Stromal cell of bone marrow (primary cell): ENCODE measurements around the gene TEDC2.
"Not testable (repeated sequence)": the region's sequence is repeated elsewhere in the genome, so short reads cannot be mapped to it uniquely, and the experiment has no call there.

ENCODE experiments used
- DNase-seq: peaks from one replicate; pipeline ENCODE4 v3.0.0-alpha.2; 2012; ENCODE audit warnings: low read depth

The TEDC2 gene

DNA sequence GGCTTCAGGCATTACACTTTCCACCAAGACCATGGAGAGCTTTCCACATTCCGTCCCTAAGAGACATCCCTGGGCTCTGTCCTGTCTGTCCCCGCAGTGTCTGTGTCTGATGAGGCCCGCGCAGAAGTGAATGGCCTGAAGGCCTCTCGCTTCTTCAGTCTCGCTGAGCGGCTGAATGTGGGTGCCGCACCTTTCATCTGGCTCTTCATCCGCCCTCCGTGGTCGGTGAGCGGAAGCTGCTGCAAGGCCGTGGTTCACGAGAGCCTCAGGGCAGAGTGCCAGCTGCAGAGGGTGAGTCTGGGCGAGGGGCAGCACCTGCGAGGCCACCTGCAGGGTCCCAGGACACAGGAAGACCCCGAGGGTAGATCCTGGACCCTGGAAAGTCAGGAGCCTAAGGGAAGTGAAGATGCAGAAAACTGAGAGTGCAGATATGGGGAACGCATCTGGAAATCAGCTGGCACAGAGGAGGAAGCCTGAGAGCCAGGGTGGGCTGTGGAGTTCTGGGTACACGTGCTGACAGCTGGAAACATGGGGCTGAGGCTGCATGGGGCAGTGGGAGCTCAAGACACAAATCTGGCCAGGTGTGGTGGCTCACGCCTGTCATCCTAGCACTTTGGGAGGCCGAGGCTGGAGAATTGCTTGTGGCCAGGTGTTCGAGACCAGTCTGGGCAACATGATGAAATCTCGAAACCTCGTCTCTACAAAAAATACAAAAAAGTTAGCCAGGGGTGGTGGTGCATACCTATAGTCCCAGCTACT is 22.7 kb upstream of the TEDC2 start:
- DNase-seq: no peak

- no peak for DNase-seq
These were observed 21.8 kb upstream of the TEDC2 start for GRCh38 chr16:2438121-2438520.

DNA sequence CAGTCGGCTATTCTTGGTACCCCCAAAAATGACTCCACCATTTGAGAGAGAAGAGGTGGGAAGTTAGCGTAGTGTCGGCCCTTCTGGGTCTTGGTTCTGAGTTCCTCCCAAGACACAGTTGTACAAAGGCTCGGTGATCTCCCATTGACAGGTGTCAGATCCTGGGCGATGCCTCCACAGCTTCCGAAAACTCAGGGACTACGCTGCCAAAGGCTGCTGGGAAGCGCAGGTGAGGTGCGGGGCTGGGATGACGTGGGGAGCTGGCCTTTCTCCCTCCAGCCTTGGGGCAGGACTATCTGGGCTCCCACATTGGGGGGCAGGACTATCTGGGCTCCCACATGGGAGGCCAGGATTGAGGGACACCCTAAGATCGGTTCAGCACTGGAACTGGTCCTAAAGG is 20.3 kb upstream of the TEDC2 start:
- DNase-seq: no peak

DNA sequence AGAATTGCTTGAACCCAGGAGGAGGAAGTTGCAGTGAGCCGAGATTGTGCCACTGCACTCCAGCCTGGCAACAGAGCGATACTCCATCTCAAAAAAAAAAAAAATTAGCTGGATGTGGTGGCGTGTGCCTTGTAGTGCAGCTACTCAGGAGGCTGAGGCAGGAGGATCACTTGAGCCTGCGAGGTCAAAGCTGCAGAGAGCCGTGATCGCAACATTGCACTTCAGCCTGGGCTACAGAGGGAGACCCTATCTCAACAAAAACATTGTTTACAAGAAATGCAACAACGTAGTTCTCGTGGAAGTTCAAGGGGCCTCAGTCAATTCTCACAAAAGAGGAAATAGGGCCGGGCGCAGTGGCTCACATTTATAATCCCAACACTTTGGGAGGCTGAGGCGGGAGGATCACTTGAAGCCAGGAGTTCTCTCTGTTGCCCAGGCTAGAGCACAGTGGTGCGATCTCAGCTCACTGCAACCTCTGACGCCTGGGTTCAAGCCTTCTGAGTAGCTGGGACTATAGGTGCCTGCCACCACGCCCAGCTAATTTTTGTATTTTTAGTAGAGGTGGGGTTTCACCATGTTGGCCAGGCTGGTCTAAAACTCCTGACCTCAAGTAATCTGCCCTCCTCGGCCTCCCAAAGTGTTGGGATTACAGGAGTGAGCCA is 18.6 kb upstream of the TEDC2 start:
- DNase-seq: not testable (repeated sequence)

DNA sequence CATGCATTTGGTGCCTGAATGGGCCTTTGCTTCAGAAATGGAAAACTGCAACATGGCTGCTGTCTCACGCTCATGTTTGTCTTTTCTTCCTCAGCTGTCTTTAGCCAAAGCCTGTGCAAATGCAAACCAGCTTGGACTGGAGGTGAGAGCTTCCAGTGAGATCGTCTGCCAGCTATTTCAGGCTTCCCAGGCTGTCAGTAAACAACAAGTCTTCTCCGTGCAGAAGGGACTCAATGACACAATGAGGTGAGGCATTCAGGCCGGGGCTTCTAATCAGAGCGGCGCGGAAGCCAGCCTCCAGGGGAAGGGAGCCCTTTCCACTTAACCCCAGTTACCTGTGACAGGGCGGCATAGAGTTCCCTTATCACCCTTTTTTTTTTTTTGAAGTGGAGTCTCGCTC is 16.4 kb upstream of the TEDC2 start:
- no peak for DNase-seq

GRCh38 chr16:2447920-2448583 is 11.9 kb upstream of the TEDC2 start:
- no peak for DNase-seq

GRCh38 chr16:2449118-2449517 is 10.8 kb upstream of the TEDC2 start:
- no peak for DNase-seq

DNA sequence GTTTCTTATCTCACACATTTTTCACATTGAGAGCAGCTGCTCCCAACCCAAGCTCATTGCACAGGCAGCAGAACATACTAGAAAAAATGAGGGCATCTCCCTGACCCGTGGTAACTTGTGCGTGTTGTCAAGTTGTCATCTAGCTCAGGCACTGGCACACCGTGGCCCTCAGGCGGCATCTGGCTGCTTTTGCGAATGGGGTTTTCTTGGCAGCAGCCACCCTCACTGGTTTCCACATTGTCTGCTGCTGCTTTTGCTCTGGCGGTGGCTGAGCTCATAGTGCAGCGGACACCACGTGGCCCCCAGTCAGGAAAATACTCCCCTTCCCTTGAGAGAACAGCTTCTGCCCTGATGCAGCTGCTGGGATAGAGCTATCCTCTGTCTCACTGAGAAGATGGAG is 9.4 kb upstream of the TEDC2 start:
- DNase-seq: no peak

- no peak for DNase-seq
These were observed 8.9 kb upstream of the TEDC2 start for GRCh38 chr16:2450975-2451381.

- no peak for DNase-seq
These were observed 8.0 kb upstream of the TEDC2 start for GRCh38 chr16:2451851-2452320.

DNA sequence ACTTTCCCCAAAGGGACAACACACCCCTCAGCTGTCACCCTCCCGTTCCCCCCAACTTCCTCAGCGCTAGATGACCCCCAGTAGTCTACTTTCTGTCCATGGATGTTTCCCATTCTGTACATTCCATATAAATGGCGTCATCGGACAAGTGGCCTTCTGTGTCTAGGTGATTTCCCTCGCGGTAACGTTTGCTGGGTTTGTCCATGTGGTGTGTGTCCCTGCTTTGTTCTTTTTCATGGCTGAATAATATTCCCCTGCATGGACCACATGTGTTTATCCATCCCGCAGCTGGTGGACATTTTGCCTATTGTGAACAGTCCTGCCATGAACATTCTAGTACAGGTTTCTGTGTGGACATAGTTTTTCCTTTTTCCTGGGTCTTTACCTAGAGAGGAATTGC is 7.3 kb upstream of the TEDC2 start:
- DNase-seq: no peak

GRCh38 chr16:2455081-2455845 is 4.6 kb upstream of the TEDC2 start:
- DNase-seq: no peak

- no peak for DNase-seq
These were observed 3.3 kb upstream of the TEDC2 start for GRCh38 chr16:2456551-2457153.

DNA sequence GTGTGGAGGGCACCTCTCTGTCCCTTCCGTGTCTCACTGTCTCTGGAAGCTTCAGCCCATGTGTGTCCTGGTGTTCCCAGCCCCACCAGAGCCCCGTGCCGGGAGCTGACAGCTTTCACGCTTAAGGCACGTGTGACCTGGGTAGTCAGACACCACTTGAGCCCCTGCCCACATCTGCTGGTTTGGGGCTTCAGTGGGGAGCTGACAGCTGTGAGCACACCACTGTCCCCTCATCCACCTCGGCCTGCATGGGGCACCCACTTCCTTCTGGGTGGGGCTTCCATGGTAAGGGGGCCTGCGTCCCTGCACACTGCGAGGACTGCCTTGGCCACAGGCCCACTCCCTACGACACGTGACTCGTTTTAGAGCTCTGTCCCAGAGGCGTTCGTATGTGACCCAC is 2.6 kb upstream of the TEDC2 start:
- DNase-seq: no peak

GRCh38 chr16:2457946-2458345 is 2.0 kb upstream of the TEDC2 start:
- DNase-seq: no peak

DNA sequence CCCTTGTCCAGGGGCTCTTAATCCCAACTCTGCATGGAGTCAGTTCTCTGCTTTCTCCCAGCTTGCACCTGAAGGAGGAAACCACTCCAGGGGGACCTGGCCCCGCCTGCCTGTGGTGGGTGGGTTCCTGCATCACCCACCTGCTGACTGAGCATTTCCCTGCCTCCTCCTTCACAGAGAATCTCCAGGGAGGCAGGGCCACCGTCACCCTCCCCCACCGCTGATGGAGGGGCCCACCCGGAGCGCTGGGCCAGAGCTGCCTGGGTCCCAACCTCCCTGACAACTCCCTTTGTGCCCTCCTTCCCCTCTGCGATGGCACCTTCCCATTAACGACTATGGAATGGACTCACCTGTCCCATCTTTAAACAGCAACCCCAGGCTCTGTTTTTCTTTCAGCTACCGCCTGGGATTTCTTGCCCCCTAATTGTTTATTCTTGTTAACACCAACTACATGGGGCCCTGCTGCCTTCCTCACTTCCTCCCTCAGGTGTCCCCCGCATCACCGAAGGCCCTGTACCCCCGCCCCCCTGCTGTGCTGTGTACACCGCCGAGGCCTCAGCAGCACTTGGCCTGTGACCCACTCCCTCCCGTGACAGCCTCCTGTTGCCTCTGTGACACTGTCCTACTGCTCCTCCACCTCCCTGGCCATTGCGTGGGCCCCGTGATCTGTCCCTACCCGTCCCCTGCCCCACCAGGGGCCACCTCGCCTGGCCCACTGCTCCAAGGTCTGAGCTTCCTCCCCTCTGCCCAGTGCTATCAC is 842 bp upstream of the TEDC2 start:
- DNase-seq: no peak

DNA sequence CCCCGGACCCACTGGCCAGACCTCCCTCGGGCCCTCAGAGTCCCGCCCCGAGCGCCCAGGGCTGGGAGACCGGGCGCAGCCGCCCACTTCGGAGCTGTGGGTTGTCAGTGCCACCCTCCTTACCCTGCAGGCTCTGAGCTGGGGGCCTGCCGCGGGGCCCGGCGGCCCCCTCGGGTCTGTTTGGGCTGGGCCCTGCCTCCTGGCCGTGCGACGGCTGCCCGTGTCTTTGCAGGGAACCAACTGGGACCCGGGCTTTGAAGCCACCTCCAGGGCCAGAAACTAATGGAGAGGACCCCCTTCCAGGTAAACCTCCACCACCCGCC is 443 bp downstream of the TEDC2 start:
- no peak for DNase-seq

GRCh38 chr16:2460916-2461315 is 1.0 kb downstream of the TEDC2 start:
- no peak for DNase-seq

DNA sequence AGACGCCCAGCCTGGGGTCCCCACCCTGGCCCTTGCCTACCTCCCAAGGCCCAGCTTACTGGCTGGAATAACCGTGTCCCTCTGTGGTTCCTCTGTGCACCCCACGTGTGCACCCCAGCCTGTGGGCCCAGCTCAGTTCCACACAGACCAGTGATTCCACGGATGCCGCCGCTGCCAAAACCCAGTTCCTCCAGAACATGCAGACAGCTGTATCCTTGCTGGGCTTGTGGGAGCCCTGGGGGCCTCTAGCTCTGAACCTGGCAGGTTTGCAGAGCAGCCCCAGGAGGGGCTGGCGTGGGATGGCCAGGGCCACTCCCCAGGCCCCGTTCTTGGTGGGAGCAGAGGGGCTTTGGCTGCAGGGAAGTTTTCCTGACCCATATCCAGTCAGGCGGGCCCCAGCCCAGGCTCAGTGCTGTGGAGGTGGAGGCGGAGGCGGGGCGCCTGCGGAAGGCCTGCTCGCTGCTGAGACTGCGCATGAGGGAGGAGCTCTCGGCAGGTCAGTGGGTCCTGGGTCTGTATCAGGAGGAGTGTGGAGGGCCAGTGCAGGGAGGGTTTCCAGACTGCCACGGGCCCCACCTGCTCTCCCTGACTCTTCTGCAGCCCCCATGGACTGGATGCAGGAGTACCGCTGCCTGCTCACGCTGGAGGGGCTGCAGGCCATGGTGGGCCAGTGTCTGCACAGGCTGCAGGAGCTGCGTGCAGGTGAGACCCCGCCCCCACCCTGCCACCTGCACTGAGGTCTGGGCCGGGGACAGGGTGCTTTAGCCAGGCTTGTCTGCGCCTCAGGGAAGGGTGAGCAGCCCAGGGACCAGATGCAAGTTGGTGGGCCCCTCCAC is 2.3 kb downstream of the TEDC2 start:
- no peak for DNase-seq

DNA sequence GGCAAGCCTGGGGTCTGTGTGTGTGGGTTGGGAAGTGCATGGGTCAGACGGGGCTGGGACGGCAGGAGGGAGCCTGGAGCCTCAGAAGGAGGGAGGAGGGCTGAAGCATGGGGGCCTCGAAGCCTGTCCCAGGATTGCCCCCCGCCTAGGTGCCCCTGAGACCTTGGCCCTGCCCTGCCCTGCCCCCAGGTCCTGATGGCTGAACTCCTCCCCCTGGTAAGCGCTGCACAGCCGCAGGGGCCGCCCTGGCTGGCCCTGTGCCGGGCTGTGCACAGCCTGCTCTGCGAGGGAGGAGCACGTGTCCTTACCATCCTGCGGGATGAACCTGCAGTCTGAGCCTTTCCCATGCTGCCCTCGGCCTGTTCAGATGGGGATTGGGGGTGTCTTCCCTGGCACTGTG is 4.4 kb downstream of the TEDC2 start:
- no peak for DNase-seq
